NCI-H2029 (cell line): ENCODE measurements around the gene ETFA.

Experiments used
- DNase-seq: peaks from one replicate; lab custom pipeline; 2025; lab: John Stamatoyannopoulos, UW

ETFA gene

DNA sequence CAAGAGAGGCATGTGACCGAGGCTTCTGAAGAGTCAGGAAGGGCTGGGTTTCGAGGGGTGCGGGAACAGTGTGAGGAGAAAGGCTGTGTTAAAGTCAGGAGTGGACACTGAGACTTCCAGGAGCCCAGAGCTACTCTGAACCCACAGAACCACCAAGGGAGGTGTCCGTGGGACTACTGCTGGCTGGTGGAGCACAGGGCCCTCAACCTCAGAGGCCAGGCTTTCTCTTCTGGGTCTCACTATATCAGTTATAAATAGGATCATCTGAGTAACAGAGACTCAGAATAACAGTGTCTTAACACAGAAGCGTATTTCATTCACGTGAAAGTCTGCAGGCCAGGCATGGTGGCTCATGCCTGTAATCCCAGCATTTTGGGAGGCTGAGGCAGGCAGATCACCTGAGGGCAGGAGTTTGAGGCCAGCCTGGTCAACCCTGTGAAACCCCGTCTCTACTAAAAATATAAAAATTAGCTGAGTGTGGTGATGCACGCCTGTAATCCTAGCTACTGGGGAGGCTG, 137.9 kb downstream of the ETFA start:
- no peak for DNase-seq

GRCh38 chr15:76172782-76173181, 138.5 kb downstream of the ETFA start:
- no peak for DNase-seq

DNA sequence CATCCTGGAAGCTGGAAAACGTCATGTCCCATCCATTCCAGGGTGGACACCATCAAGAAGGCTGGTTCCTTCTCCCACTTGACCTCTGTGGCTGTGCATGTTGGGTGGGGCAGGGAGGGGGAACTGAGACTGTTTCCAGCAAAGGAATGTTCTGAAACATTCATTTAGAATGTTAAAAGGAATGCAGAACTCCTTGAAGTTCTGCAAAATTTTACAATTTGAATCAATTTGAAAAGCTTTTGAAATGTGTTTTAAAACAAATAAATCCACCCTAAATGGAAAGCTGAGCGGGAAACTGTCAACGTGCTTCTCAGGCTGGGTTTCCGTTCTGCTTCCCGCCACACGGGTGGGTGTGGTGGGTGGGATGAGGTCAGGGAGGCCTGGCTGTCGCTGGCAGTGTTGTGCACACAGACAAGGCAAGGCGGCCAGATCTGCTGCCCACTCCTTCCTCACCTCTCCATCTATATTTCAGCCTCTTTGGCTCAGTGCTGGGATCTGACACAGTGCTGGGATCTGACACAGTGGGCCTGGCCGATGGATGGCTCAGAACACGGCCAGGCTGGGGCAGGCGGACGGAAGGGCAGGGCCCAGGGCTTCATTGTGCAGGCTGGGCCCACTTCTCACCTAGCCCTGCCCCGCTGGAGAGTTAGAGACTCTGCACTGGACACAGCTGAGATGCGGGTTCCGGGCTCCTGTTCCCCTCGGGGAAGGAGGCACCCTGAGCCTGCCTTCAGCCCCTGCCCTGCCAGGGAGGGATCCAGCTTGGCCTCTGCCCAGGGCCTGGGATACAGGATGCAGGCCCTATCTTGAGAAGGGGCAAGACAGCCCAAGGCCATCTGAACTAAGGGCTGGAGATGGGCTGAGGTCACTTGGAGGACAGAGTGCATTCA, 141.1 kb downstream of the ETFA start:
- DNase-seq, result no peak

GRCh38 chr15:76169018-76169417, 142.3 kb downstream of the ETFA start:
- no peak for DNase-seq

DNA sequence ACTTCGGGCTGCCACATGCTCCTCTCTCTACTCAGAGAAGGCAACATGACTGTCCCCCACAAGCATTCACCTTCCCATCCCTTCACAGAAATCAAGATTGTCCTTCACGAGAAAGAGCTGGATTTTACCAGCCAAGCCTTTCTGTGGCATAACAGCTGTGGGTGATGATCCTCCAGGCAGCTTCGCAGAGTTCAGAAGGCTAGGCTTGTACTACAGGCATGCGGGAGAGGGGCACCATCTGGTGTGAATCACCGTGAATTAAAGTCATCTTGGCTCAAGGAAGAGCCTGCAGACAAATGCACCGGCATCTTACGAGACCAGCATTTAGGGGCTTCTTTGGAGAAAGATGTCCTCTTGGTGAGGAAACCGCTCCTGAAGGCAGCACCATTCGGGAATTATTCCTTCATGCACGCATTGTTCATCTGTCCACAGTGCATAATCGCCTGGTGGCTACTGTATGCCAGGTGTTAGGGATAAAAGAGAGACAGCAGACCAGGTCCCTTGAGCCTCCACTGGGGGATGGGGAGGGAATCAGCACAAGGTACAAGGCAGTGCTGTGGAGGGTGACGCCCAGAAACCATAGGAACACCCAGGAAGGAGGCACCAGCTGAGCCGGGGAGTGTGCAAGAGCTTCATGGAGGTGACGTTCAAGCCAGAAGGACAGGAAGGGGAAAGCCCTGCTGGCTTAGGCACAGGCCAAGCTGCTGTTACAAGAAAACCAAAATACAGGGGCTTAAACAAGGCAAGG, 142.9 kb downstream of the ETFA start:
- no peak for DNase-seq

GRCh38 chr15:76165951-76166350, 145.3 kb downstream of the ETFA start:
- no peak for DNase-seq
